ENCODE results near the gene NSUN2.

Gene NSUN2

GRCh38 chr5:6602441-6602840 is 30.4 kb downstream of the NSUN2 start:
- DNase-seq = no peak

GRCh38 chr5:6601816-6602215 is 31.0 kb downstream of the NSUN2 start:
- no peak for DNase-seq

- DNase-seq = no peak
These were observed 31.6 kb downstream of the NSUN2 start for GRCh38 chr5:6601271-6601670.

GRCh38 chr5:6599739-6600138 is 33.1 kb downstream of the NSUN2 start:
- DNase-seq = no peak

GRCh38 chr5:6598351-6598900 is 34.4 kb downstream of the NSUN2 start:
- DNase-seq = no peak

GRCh38 chr5:6597557-6597956 is 35.3 kb downstream of the NSUN2 start:
- no peak for DNase-seq

GRCh38 chr5:6596388-6596787 is 36.5 kb downstream of the NSUN2 start:
- no peak for DNase-seq

- no peak for DNase-seq
These were observed 37.4 kb downstream of the NSUN2 start for GRCh38 chr5:6595405-6595804.

GRCh38 chr5:6594066-6594465 is 38.8 kb downstream of the NSUN2 start:
- no peak for DNase-seq

- no peak for DNase-seq
These were observed 39.5 kb downstream of the NSUN2 start for GRCh38 chr5:6593148-6594016.

- no peak for DNase-seq
These were observed 40.2 kb downstream of the NSUN2 start for GRCh38 chr5:6592601-6593000.

- no peak for DNase-seq
These were observed 41.1 kb downstream of the NSUN2 start for GRCh38 chr5:6591671-6592288.

- no peak for DNase-seq
These were observed 42.3 kb downstream of the NSUN2 start for GRCh38 chr5:6590581-6590980.

- DNase-seq = no peak
These were observed 45.7 kb downstream of the NSUN2 start for GRCh38 chr5:6587171-6587570.

GRCh38 chr5:6586647-6587042 is 46.2 kb downstream of the NSUN2 start:
- DNase-seq = no peak

GRCh38 chr5:6585939-6586646 is 46.8 kb downstream of the NSUN2 start:
- DNase-seq = no peak

GRCh38 chr5:6585168-6585567 is 47.7 kb downstream of the NSUN2 start:
- DNase-seq = no peak

GRCh38 chr5:6584727-6585126 is 48.1 kb downstream of the NSUN2 start:
- no peak for DNase-seq

GRCh38 chr5:6584101-6584645 is 48.7 kb downstream of the NSUN2 start:
- no peak for DNase-seq

GRCh38 chr5:6583049-6583880 is 49.6 kb downstream of the NSUN2 start:
- DNase-seq = no peak

- DNase-seq = no peak
These were observed 50.3 kb downstream of the NSUN2 start for GRCh38 chr5:6582507-6583048.

Data from SW 1271 (cell line).